ENCODE data around the gene CYP17A1. TPM values are rescaled to one million over a fixed set of nuclear protein-coding genes. Genes with fewer than 3 reads are reported as not detected.

CYP17A1 gene
- total and polyA plus RNA-seq, 4 donors = 0.39 to 3.7 (median 1.6) TPM

DNA sequence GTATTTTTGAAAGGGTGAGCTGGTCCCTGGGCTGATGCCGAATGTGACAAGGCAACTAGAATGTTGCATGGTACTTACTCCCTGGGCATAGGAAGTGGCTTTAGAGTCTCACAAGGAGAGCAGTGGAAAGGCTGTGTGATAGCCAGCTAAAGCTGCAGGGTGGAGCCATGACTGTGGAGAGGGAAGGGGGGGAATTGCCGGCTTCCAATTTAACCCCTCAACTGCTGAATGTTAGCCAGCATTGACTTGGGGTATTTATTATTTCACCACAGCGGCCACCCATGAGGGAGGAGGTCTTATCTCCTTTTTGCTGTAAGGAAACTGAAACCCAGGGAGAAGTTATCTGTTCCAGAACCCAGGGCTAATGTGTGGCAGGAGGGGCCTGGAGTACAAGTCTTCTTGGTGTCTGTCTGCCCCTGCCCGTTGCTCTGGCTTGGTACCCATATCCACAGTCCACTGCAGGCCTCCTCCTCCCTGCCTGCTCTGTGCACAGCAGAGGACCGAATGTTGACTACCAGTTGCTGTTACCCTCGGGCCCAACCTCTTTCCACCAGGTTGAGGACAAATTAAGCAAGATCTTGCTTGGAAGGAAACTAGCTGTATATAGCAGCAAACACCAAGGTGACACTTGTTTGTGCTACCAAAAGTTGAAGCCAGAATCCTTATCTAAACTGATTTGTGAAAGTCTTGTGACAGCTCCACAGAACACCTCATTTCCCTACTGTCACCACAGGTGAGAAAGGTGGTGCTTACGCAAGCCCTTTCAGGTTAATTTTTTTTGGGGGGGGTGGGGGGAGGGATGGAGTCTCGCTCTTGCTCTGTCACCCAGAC lies 55.9 kb downstream of the CYP17A1 start:
- no peaks in the 10 kb centered on the region for H3K27me3 ChIP-seq (ENCODE audit: control insufficient read depth in 3 of 3, insufficient read depth in 3 of 3, low read length in 2 of 3)
- ATAC-seq (ENCODE audit: insufficient read depth, low FRiP score) (no peak), DNase-seq (peak; percentile 69 to 81 (median 78))
- H3K27ac ChIP-seq (ENCODE audit: low read depth in 1 of 2, low read length in 1 of 2) = peak overlapping the region; percentile 78 to 92
- H3K9ac ChIP-seq (ENCODE audit: insufficient read depth in 1 of 2, low read length in 2 of 2) = peak overlapping the region in 1 of 2 donors; percentile 36
- H3K36me3 ChIP-seq (ENCODE audit: control insufficient read depth in 4 of 4, insufficient read depth in 4 of 4, low read length in 4 of 4) = peaks cover 0 to 3% (median 0%) of the 10 kb centered on the region in 4 donors
- no peak overlapping the region for H3K4me3 ChIP-seq
- peaks cover 40 to 65% (median 49%) of the 10 kb centered on the region in 5 donors for H3K4me1 ChIP-seq (ENCODE audit: control insufficient read depth in 5 of 5, insufficient read depth in 5 of 5, low read length in 5 of 5)
- H3K9me3 ChIP-seq (ENCODE audit: control insufficient read depth in 4 of 4, insufficient read depth in 3 of 4, low read length in 3 of 4) = no peaks in the 10 kb centered on the region
- TF ChIP-seq CTCF (IDR thresholded peaks at IDR 0.05; ENCODE audit: control extremely low read depth, extremely low read depth) = no peak
- 36 to 48% methylated on average over 8 of the region's 8 CpGs for whole genome bisulfite sequencing, 2 donors

Small RNA genes within 50 kb of the gene (small RNA-seq; reads per million reads assigned to genes)
- gene AS3MT (ENCODE audit: low replicate concordance) = not detected
- not detected for gene RF00026 (ENCODE audit: low replicate concordance)
- not detected for gene RNU6-1231P (ENCODE audit: low replicate concordance)

Other genes with a start within 250 kb of the CYP17A1 start
- gene TRIM8, start 192.9 kb downstream of the CYP17A1 start, total RNA-seq = 100 to 1,000 TPM; 136 to 173 TPM
- 100 to 1,000 TPM in 1 of 2 donors, 10 to 100 TPM in 1; 81.5 to 104 TPM for gene TRIM8, start 192.9 kb downstream of the CYP17A1 start, polyA plus RNA-seq
- 10 to 100 TPM in 1 of 2 donors, 1 to 10 TPM in 1; 9.9 to 12.2 TPM for gene ARL3, start 123.0 kb downstream of the CYP17A1 start, total RNA-seq
- 1 to 10 TPM; 6.7 to 9.6 TPM for gene ARL3, start 123.0 kb downstream of the CYP17A1 start, polyA plus RNA-seq
- 10 to 100 TPM; 11.3 to 27.0 TPM for gene SFXN2, start 122.8 kb downstream of the CYP17A1 start, total RNA-seq
- 10 to 100 TPM; 10.8 to 16.8 TPM for gene SFXN2, start 122.8 kb downstream of the CYP17A1 start, polyA plus RNA-seq
- gene WBP1L, start 93.5 kb downstream of the CYP17A1 start, total RNA-seq = 10 to 100 TPM; 42.7 to 47.6 TPM
- gene WBP1L, start 93.5 kb downstream of the CYP17A1 start, polyA plus RNA-seq = 10 to 100 TPM; 19.1 to 52.3 TPM
- gene BORCS7, start 16.8 kb upstream of the CYP17A1 start, total RNA-seq = 10 to 100 TPM; 17.6 to 37.1 TPM
- 10 to 100 TPM; 20.0 to 31.2 TPM for gene BORCS7, start 16.8 kb upstream of the CYP17A1 start, polyA plus RNA-seq
- 1 to 10 TPM in 1 of 2 donors, under 1 TPM in 1; 0.86 to 5.8 TPM for gene AS3MT, start 32.1 kb upstream of the CYP17A1 start, total RNA-seq
- 1 to 10 TPM; 1.9 to 3.8 TPM for gene AS3MT, start 32.1 kb upstream of the CYP17A1 start, polyA plus RNA-seq
- gene CNNM2, start 80.9 kb upstream of the CYP17A1 start, total RNA-seq = 10 to 100 TPM; 10.1 to 18.3 TPM
- gene CNNM2, start 80.9 kb upstream of the CYP17A1 start, polyA plus RNA-seq = 1 to 10 TPM; 3.0 to 5.4 TPM